ENCODE results near the gene TRMT6. TPM values are rescaled to one million over a fixed set of nuclear protein-coding genes. Genes with fewer than 3 reads are reported as not detected.

Gene TRMT6
- polyA plus RNA-seq, 1 of the 3 experiments (the other 2 are of a cell fraction): 16.1 TPM

GRCh38 chr20:5996765-5997164, 46.4 kb upstream of the TRMT6 start:
- Histone ChIP-seq H3K27ac (ENCODE audit: low read depth in 2 of 2, low read length in 1 of 2) (no peak overlapping the region), H3K36me3 (replicated peaks in 1 of 2; ENCODE audit: control insufficient read depth in 1 of 2, insufficient read depth in 2 of 2, low read length in 1 of 2) (peaks cover 21 to 26% of the 10 kb centered on the region in 2 experiments), H3K9ac (no peak overlapping the region), H3K4me2 (no peak overlapping the region), H3F3A (replicated peaks; ENCODE audit: insufficient read depth) (peaks cover 13% of the 10 kb centered on the region), H4K20me1 (ENCODE audit: insufficient read depth) (no peaks in the 10 kb centered on the region), H3K9me3 (no peaks in the 10 kb centered on the region), H3K27me3 (ENCODE audit: insufficient read depth) (no peaks in the 10 kb centered on the region), H2AFZ (ENCODE audit: low read depth) (no peak overlapping the region), H3K4me1 (ENCODE audit: control insufficient read depth in 1 of 2, insufficient read depth in 2 of 2, low read depth in 1 of 2, low read length in 1 of 2) (peaks cover 0 to 6% of the 10 kb centered on the region in 2 experiments; a peak in 3 of 4 replicates), H3K79me2 (ENCODE audit: insufficient read depth) (no peaks in the 10 kb centered on the region), H3K9me2 (no peaks in the 10 kb centered on the region; the same call in 1 of the 2 replicates), H3K4me3 (ENCODE audit: low read depth in 2 of 2, low read length in 1 of 2) (no peak overlapping the region)
- DNase-seq: no peak
- ChIA-PET POLR2A (no interaction called here), CTCF (interaction anchor here (0.6 kb wide), 1 partner anchor 40 kb away, joined by 3 read pairs; no protein-coding TSS in a partner anchor)
- 95% methylated on average over 1 of the region's 1 CpG for WGBS (ENCODE audit: low lambda C conversion rate)
- TF ChIP-seq NFIC (IDR thresholded peaks at IDR 0.05; ENCODE audit: borderline replicate concordance): no peak
- TF ChIP-seq ELF1 (IDR thresholded peaks at IDR 0.05): no peak
- no peak for TF ChIP-seq CHD2 (IDR thresholded peaks at IDR 0.05; ENCODE audit: low read length, partially characterized antibody)
- TF ChIP-seq ZBTB33 (IDR thresholded peaks at IDR 0.05; ENCODE audit: borderline replicate concordance, low read depth): no peak
- TF ChIP-seq MAX (IDR thresholded peaks at IDR 0.05; ENCODE audit: low read depth): no peak
- TF ChIP-seq FOSL2 (IDR thresholded peaks at IDR 0.05; ENCODE audit: borderline replicate concordance, low read depth): no peak
- no peak for TF ChIP-seq PBX3 (IDR thresholded peaks at IDR 0.05)
- no peak for TF ChIP-seq USF1 (IDR thresholded peaks at IDR 0.05; ENCODE audit: borderline replicate concordance, low read depth)
- no peak for TF ChIP-seq EZH2phosphoT487 (IDR thresholded peaks at IDR 0.05; ENCODE audit: borderline replicate concordance, low read depth)
- no peak for TF ChIP-seq TCF12 (IDR thresholded peaks at IDR 0.05)
- TF ChIP-seq MEF2A (IDR thresholded peaks at IDR 0.05; ENCODE audit: borderline replicate concordance, low read depth): no peak
- TF ChIP-seq FOXM1 (IDR thresholded peaks at IDR 0.05; ENCODE audit: low read depth): no peak
- TF ChIP-seq TAF1 (IDR thresholded peaks at IDR 0.05; ENCODE audit: borderline replicate concordance, low read depth, low read length): no peak
